Activated T-cell treated with anti-CD3 and anti-CD28 coated beads for 24 hours (primary cell): ENCODE measurements around the gene AKR1D1.
"Not testable (repeated sequence)": the region's sequence is repeated elsewhere in the genome, so short reads cannot be mapped to it uniquely, and the experiment has no call there.

Experiments
- DNase-seq: peaks from one replicate; pipeline ENCODE4 v3.0.0-alpha.2; 2020; ENCODE audit warnings: low read depth

AKR1D1 gene

GRCh38 chr7:138122162-138122561 is 45.9 kb downstream of the AKR1D1 start:
- no peak for DNase-seq

- DNase-seq = no peak
Observed at GRCh38 chr7:138125119-138125518, 48.9 kb downstream of the AKR1D1 start.

- no peak for DNase-seq
Observed at GRCh38 chr7:138125598-138126111, 49.4 kb downstream of the AKR1D1 start.

GRCh38 chr7:138126928-138127327 is 50.7 kb downstream of the AKR1D1 start:
- DNase-seq = no peak

- no peak for DNase-seq
Observed at GRCh38 chr7:138127996-138128395, 51.7 kb downstream of the AKR1D1 start.

GRCh38 chr7:138129551-138130165 is 53.4 kb downstream of the AKR1D1 start:
- DNase-seq = no peak

GRCh38 chr7:138137423-138138171 is 61.3 kb downstream of the AKR1D1 start:
- no peak for DNase-seq

GRCh38 chr7:138138244-138138643 is 62.0 kb downstream of the AKR1D1 start:
- no peak for DNase-seq

GRCh38 chr7:138142583-138143201 is 66.4 kb downstream of the AKR1D1 start:
- DNase-seq = no peak

- no peak for DNase-seq
Observed at GRCh38 chr7:138144958-138145357, 68.7 kb downstream of the AKR1D1 start.

GRCh38 chr7:138146221-138146620 is 70.0 kb downstream of the AKR1D1 start:
- not testable (repeated sequence) for DNase-seq

GRCh38 chr7:138146757-138147734 is 70.8 kb downstream of the AKR1D1 start:
- not testable (repeated sequence) for DNase-seq

- no peak for DNase-seq
Observed at GRCh38 chr7:138151731-138152577, 75.7 kb downstream of the AKR1D1 start.

- no peak for DNase-seq
Observed at GRCh38 chr7:138154661-138155060, 78.4 kb downstream of the AKR1D1 start.

GRCh38 chr7:138157702-138158101 is 81.4 kb downstream of the AKR1D1 start:
- no peak for DNase-seq

GRCh38 chr7:138158739-138159528 is 82.7 kb downstream of the AKR1D1 start:
- no peak for DNase-seq

GRCh38 chr7:138161600-138162081 is 85.4 kb downstream of the AKR1D1 start:
- DNase-seq = peak; percentile 58

- no peak for DNase-seq
Observed at GRCh38 chr7:138162236-138162635, 86.0 kb downstream of the AKR1D1 start.

- DNase-seq = no peak
Observed at GRCh38 chr7:138163800-138164199, 87.5 kb downstream of the AKR1D1 start.

- DNase-seq = no peak
Observed at GRCh38 chr7:138164804-138165203, 88.5 kb downstream of the AKR1D1 start.
